HG02588 (cell line): ENCODE results near the gene KIF1A.
"Not testable (repeated sequence)": the region's sequence is repeated elsewhere in the genome, so short reads cannot be mapped to it uniquely, and the experiment has no call there.

ENCODE experiments used
- ATAC-seq: cut with Tn5 transposase; IDR thresholded peaks from one replicate; pipeline ENCODE4 v1.9.1; 2021; ENCODE audit warnings: mild to moderate bottlenecking, moderate library complexity; ENCODE audit not compliant: unreplicated experiment

KIF1A gene

GRCh38 chr2:240711296-240711695, 108.7 kb downstream of the KIF1A start:
- ATAC-seq, result no peak

- no peak for ATAC-seq
Observed at GRCh38 chr2:240708457-240708856, 111.6 kb downstream of the KIF1A start.

GRCh38 chr2:240707821-240708220, 112.2 kb downstream of the KIF1A start:
- ATAC-seq, result no peak

- no peak for ATAC-seq
Observed at GRCh38 chr2:240707043-240707756, 112.8 kb downstream of the KIF1A start.

- ATAC-seq, result no peak
Observed at GRCh38 chr2:240705204-240705791, 114.7 kb downstream of the KIF1A start.

- ATAC-seq, result no peak
Observed at GRCh38 chr2:240704651-240705050, 115.4 kb downstream of the KIF1A start.

- ATAC-seq, result no peak
Observed at GRCh38 chr2:240703417-240704341, 116.3 kb downstream of the KIF1A start.

GRCh38 chr2:240702640-240703011, 117.4 kb downstream of the KIF1A start:
- ATAC-seq, result no peak

GRCh38 chr2:240701736-240702639, 118.0 kb downstream of the KIF1A start:
- no peak for ATAC-seq

- no peak for ATAC-seq
Observed at GRCh38 chr2:240701091-240701735, 118.8 kb downstream of the KIF1A start.

- ATAC-seq, result not testable (repeated sequence)
Observed at GRCh38 chr2:240700616-240701015, 119.4 kb downstream of the KIF1A start.

GRCh38 chr2:240699835-240700234, 120.2 kb downstream of the KIF1A start:
- ATAC-seq, result not testable (repeated sequence)

- not testable (repeated sequence) for ATAC-seq
Observed at GRCh38 chr2:240698852-240699561, 121.0 kb downstream of the KIF1A start.

GRCh38 chr2:240696469-240696868, 123.5 kb downstream of the KIF1A start:
- not testable (repeated sequence) for ATAC-seq

- not testable (repeated sequence) for ATAC-seq
Observed at GRCh38 chr2:240695593-240695992, 124.4 kb downstream of the KIF1A start.

- not testable (repeated sequence) for ATAC-seq
Observed at GRCh38 chr2:240694304-240694703, 125.7 kb downstream of the KIF1A start.

- not testable (repeated sequence) for ATAC-seq
Observed at GRCh38 chr2:240692583-240693561, 127.1 kb downstream of the KIF1A start.
